PC-3 (cell line): ENCODE measurements around the gene ARMC5.

ENCODE experiments used
- CTCF ChIP-seq: fragments of 300-600 bp; sonication (generic); conservative IDR thresholded peaks from 2 replicates; pipeline ENCODE4 v1.5.1; 2017; ENCODE audit warnings: antibody characterized with exemption, low read depth, mild to moderate bottlenecking, low read length
- EZH2phosphoT487 ChIP-seq: fragments of 300-600 bp; sonication (generic); IDR thresholded peaks from 2 replicates; pipeline ENCODE4 v1.6.1; 2018; ENCODE audit warnings: mild to moderate bottlenecking, antibody characterized with exemption, low read length, borderline replicate concordance

GRCh38 chr16:31428279-31428597 is 31.1 kb upstream of the ARMC5 start, which contains the start of gene COX6A2:
- TF ChIP-seq CTCF (no peak), EZH2phosphoT487 (no peak)
